ENCODE results near the gene GALM.

GRCh38 chr2:38683766-38684165, 17.9 kb downstream of the GALM start:
- TF ChIP-seq CTCF (IDR thresholded peaks at IDR 0.05): no peak
- TF ChIP-seq EP300 (IDR thresholded peaks at IDR 0.05): no peak
